Left ventricle myocardium inferior (tissue), 1 donor: ENCODE measurements around the gene GATAD2A. TPM values are rescaled to one million over a fixed set of nuclear protein-coding genes. Genes with fewer than 3 reads are reported as not detected.

Source experiments
- DNase-seq: peaks from one replicate; pipeline ENCODE4 v3.0.0-alpha.2; 2020
- H3K27ac ChIP-seq: fragments of 200-600 bp; replicated peaks from 2 replicates; pipeline ENCODE4 v1.8.0; 2021
- H3K27me3 ChIP-seq: fragments of 200-600 bp; 2 replicates; pipeline ENCODE4 v1.8.0; 2021; ENCODE audit warnings: low read depth
- H3K36me3 ChIP-seq: fragments of 200-600 bp; 2 replicates; pipeline ENCODE4 v1.8.0; 2021
- H3K4me1 ChIP-seq: fragments of 200-600 bp; 2 replicates; pipeline ENCODE4 v1.8.0; 2021
- H3K4me3 ChIP-seq: fragments of 200-600 bp; 2 replicates; pipeline ENCODE4 v1.8.0; 2021; ENCODE audit warnings: mild to moderate bottlenecking, moderate library complexity
- H3K9me3 ChIP-seq: fragments of 200-600 bp; replicated peaks from 2 replicates; pipeline ENCODE4 v1.8.0; 2021
- CTCF ChIP-seq: fragments of 200-600 bp; IDR thresholded peaks from 2 replicates; pipeline ENCODE4 v1.8.0; 2021; ENCODE audit warnings: antibody characterized with exemption, mild to moderate bottlenecking, borderline replicate concordance
- intact Hi-C: fragments of 100-400 bp; cut with micrococcal nuclease; formaldehyde crosslinking; loops from one replicate; pipeline ENCODE4 v1.11.0; 2022
- total RNA-seq: library from RNA; stranded (reverse); fragmentation: NEBNext Ultra II Directional; extraction: Animal tissue kit (Norgen Biotek cat#: 25700); gene quantifications from one replicate; pipeline ENCODE4 v1.2.1, GENCODE V29; 2021
- donor health status: DM: no; HTN: yes; CAD: no; lungs with severe emphysema.

GATAD2A gene
- total RNA-seq, 1 donor from 2014 or later, result 24.1 TPM

DNA sequence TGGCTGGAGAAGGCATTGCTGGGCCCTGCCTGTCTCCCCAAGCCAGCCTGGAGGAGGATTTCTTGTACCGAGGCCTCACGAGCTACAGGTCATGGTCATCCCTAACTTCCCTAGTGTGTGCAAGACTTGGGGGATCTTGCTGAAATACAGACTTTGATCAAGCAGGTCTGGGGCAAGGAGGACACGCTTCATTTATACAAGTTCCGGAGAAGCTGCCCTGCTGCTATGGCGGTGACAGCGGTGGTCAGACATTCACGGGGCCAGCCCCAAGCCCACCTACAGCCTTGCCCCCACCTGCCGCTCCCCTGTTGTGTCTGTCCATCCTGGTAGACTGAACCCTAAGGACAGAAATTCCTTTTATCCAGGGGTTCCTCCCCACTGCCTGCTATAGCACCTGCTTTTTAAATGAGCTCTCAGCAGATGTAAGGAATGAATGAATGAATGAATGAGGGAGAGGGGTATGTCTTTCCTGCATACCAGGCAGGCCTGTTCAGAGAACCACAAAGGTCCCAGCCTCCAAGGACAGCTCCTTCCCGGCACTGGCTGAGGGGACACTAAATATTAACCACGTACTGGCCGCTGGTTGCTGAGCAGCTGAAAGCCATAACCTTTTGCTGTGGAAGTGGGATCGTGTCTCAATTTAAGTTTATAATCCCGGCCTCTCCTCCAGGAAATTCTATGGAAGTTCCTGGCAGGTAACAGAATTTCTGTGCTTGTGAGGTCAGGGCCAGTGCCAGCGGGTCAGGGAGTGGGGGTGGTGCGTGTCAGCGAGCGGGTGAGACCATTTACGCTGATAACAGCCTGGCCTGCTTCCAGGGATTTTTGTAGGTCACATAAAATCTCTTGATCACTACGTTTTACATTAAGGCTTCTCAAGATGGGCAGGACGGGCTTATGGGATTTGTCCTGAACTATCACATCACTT, 82.7 kb downstream of the GATAD2A start:
- intact Hi-C loops, result no loop called here
- H3K9me3 ChIP-seq, result no peaks in the 10 kb centered on the region
- H3K4me1 ChIP-seq, result peaks cover 64% of the 10 kb centered on the region
- TF ChIP-seq CTCF, result no peak
- no peaks in the 10 kb centered on the region for H3K27me3 ChIP-seq
- peaks cover 13% of the 10 kb centered on the region for H3K36me3 ChIP-seq
- H3K27ac ChIP-seq, result peak overlapping the region; percentile 80
- peak overlapping the region; percentile 46 for H3K4me3 ChIP-seq
- DNase-seq, result no peak

- Histone ChIP-seq H3K4me1 (peaks cover 62% of the 10 kb centered on the region), H3K4me3 (peak overlapping the region; percentile 46), H3K27ac (peak overlapping the region; percentile 80), H3K9me3 (no peaks in the 10 kb centered on the region), H3K27me3 (no peaks in the 10 kb centered on the region), H3K36me3 (peaks cover 22% of the 10 kb centered on the region)
- TF ChIP-seq CTCF, result no peak
- DNase-seq, result peak; percentile 68
- intact Hi-C loops, result no loop called here
Observed at GRCh38 chr19:19488875-19489690, 83.6 kb downstream of the GATAD2A start.

DNA sequence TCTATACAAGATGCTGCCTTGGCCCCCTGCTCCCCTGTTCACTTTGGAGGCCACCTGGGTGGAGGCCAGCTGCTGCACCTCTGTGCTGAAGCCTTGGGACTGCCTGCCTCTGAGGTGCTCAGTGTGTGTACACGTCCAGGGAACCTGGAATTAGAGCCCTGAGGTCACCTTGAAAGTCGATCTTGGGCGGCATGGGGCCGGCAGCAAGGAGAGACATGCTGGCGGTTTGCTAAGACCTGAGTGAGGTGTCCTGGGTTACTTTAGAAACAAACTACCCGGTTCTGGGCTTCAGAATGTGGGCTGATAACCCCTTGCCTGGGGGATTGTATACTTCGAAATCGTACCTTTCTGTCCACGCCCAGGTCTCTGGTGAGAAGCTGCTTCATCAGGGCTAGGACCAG, 84.3 kb downstream of the GATAD2A start:
- H3K36me3 ChIP-seq, result peaks cover 29% of the 10 kb centered on the region
- peaks cover 58% of the 10 kb centered on the region for H3K4me1 ChIP-seq
- peak overlapping the region; percentile 46 for H3K4me3 ChIP-seq
- no peaks in the 10 kb centered on the region for H3K27me3 ChIP-seq
- no peak for TF ChIP-seq CTCF
- no peak for DNase-seq
- H3K27ac ChIP-seq, result peak overlapping the region; percentile 80
- intact Hi-C loops, result loop anchor here (5.0 kb wide), 1 partner anchor 128 kb away; no protein-coding TSS in a partner anchor
- no peaks in the 10 kb centered on the region for H3K9me3 ChIP-seq

- TF ChIP-seq CTCF, result peak; percentile 90
- peak overlapping the region; percentile 80 for H3K27ac ChIP-seq
- no peaks in the 10 kb centered on the region for H3K27me3 ChIP-seq
- DNase-seq, result peak; percentile 69
- peaks cover 34% of the 10 kb centered on the region for H3K36me3 ChIP-seq
- peaks cover 52% of the 10 kb centered on the region for H3K4me1 ChIP-seq
- H3K9me3 ChIP-seq, result no peaks in the 10 kb centered on the region
- peak overlapping the region; percentile 46 for H3K4me3 ChIP-seq
- intact Hi-C loops, result loop anchor here (5.0 kb wide), 1 partner anchor 128 kb away; no protein-coding TSS in a partner anchor
Observed at GRCh38 chr19:19490214-19490968, 84.9 kb downstream of the GATAD2A start.
